Choroid plexus epithelial cell (primary cell): ENCODE data around the gene CEBPB.
A peak's percentile ranks its signal among the peaks of the same experiment; 100 is the strongest.

ENCODE experiments used
- DNase-seq: peaks from one replicate; pipeline ENCODE4 v3.0.0-alpha.2; 2010; ENCODE audit warnings: low read depth
- H3K4me3 ChIP-seq: 2 replicates; pipeline ENCODE4 v1.5.1; 2011; ENCODE audit warnings: low read depth, mild to moderate bottlenecking, control low read depth, low read length, moderate library complexity
- TF ChIP-seq, protein P1 (sequence below): conservative IDR thresholded peaks from 2 replicates; pipeline ENCODE4 v1.5.1; 2011; ENCODE audit warnings: low read depth, mild to moderate bottlenecking, control low read depth, inconsistent platforms, low read length, moderate library complexity

Gene CEBPB

DNA sequence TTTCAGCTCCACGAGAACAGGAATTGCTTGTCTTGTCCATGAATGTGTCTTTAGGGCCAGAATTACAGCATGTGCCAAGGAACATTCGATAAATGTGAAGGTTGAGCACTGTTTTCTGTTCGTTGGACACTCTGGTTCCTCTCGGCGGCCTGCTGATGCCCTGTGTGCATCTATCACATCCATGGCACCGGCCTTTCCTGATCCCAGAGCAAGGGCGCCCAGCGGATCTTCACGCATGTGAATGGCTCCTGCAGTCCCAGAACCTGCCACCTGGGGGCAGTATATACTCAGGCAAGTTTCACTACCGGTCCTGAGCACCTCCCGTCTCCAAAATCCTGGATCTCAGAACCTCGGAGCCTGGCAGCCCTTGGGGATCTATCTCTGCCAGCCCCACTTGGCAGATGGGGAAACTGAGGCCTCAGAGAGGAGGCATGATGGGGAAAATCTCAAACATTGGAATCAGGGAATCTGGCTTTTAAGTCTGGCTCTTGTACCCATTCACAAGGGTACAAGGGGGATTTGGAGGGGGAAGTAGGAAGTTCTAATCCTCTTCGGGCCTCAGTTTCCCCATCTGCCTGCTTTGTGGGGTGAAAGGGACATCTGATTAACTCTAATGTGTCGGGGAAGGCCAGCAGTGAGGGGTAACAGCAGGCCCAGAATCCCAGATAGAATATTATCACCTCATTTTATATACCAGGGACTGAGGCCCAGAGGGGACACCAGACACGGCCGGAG, 4.3 kb upstream of the CEBPB start:
- TF ChIP-seq, protein P1, sequence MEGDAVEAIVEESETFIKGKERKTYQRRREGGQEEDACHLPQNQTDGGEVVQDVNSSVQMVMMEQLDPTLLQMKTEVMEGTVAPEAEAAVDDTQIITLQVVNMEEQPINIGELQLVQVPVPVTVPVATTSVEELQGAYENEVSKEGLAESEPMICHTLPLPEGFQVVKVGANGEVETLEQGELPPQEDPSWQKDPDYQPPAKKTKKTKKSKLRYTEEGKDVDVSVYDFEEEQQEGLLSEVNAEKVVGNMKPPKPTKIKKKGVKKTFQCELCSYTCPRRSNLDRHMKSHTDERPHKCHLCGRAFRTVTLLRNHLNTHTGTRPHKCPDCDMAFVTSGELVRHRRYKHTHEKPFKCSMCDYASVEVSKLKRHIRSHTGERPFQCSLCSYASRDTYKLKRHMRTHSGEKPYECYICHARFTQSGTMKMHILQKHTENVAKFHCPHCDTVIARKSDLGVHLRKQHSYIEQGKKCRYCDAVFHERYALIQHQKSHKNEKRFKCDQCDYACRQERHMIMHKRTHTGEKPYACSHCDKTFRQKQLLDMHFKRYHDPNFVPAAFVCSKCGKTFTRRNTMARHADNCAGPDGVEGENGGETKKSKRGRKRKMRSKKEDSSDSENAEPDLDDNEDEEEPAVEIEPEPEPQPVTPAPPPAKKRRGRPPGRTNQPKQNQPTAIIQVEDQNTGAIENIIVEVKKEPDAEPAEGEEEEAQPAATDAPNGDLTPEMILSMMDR = peak; percentile 94

DNA sequence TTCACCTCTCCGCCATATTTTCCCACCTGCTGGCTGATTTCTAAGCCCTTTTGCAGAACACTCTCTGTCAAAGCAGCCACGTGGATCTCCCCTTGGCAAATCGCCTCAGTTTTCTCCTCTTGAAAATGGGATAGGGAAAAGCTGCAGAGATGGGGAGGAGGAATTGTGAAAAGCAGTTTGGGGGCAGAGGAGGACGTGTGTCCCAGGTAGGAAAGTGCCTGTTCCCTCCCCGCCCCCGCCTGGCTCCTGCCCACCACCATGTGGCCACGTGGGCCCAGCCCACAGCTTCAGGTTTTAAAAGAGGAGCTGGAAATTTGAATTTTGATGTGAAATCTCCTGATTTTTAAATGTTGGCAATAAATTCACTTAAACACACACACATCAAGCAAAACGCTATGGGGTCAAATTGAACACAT, 3.6 kb upstream of the CEBPB start:
- TF ChIP-seq, protein P1 = no peak
- peak; percentile 52 for DNase-seq
- no peak overlapping the region for H3K4me3 ChIP-seq

More for the DNA sequence above, 4.3 kb upstream of the CEBPB start:
- peak; percentile 89 for DNase-seq
- no peak overlapping the region for H3K4me3 ChIP-seq

DNA sequence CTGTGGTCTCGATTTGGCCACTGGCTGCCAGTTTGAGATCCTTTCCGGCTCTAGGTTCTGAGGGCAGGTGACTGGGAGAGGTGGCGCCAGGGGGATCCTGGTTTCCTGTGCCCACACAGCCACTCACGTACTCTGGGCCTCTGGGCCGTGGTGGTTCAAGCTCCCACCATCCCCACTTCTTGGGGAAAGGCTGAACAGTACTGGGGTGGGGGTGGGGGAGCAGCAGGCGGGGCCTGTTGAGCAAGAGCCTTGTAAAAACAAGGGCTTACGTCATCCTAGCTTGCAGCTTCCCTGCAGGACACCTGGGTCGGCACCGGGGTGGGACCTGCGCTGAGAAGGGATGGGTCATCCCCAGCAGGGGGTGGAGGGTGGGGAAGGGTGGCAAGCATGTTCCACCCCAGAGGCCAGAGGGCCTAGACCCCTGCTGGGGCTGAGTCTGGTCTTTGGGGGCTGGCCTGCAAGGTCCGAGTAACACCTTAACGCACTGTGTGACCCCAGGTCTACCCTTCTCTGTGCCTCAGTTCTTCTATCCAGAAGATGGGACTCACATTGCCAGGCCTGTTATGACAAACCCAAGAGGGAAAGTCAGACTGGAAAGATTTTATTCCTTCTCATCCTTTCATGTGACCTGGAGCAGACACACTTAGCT, 3.1 kb upstream of the CEBPB start:
- H3K4me3 ChIP-seq = no peak overlapping the region
- TF ChIP-seq, protein P1 = no peak
- peak; percentile 93 for DNase-seq

DNA sequence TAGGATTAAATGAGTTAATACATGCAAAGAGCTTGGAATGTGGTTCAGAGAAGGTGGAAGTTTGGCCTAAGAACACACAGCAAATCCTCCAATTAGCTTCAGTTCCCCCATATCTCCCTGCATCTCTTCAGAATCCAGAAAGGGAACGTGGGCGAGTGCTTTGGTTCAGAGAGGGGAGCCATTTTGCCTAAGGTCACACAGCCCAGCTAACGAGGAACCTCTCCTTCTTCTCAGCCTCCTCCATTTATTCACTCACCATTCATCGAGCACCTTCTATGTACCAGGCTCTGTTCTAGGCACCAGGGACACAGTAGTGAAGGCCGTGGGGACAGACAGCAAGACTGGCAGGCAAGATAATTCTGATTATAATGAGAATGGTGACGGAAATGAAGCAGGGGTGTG, 2.3 kb upstream of the CEBPB start:
- no peak for DNase-seq
- H3K4me3 ChIP-seq = no peak overlapping the region
- TF ChIP-seq, protein P1 = no peak

DNA sequence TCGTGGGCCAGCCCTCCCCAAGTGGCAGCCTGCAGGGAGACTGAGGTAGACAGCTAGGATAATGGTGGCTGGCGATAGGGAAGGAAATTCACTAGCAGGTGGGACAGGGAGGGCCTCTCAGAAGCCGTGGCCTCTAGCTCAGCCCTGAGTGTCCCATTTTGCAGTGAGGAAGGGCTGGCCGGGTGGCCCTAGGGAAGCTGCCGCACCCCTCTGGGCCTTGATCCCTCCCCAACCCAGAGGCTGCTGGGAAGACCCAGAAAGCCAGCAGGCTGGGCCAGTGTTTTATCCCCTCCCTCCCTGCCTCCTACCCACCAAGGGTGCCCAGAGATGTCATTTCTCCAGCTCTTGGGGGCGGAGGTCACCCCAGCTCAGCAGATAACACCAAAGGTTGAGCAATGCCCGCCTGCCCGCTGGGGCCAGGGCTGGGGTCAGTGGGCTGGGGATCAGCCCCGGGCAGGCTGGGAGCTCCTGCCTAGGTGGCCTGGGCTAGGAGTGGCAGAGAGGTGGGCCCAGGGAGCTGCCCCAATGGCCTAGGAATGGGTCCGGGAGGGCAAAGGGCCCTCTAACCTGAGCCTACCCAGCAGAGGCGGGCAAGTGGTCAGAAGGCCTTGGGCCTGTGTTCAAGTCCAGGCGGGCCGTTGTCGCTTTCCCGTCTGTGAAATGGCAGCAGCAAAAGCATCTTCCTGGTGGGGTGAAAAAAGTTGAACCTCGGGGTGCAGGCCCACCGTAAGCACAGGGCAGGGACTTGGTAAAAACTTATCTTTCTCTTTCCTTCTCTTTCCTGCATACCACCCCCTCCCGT, 1.6 kb upstream of the CEBPB start:
- no peak for DNase-seq
- no peak overlapping the region for H3K4me3 ChIP-seq
- TF ChIP-seq, protein P1 = no peak

DNA sequence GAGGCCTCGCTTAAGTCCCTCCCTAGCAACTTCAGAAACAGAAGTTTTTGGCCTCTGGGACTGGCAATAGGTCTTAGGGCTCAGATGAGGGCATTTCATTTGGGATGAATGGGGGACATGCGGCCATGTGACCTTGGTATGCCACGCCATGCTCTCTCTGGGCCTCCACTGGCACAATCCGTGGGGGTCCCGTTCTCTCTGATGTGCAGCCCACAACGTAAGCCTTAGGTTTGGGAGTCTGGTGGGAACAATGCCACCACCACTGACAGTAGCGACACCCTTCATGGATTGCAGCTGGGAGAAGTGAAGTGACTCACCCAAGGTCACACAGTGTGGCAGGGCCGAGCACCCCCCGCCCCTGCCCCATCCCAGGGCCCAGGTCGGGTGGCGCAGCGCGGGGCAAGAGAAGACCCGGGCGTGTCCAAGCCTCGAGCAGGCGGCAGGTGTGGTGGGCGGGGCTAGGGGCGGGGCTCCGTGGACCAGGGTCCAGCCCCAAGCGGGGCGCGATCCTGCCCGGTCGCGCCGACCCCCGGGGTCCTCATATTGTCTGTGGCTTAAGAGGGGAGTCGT, 864 bp upstream of the CEBPB start:
- peak overlapping the region; percentile 11 for H3K4me3 ChIP-seq
- peak; percentile 51 for DNase-seq
- TF ChIP-seq, protein P1 = no peak
